HG02943 (cell line): ENCODE measurements around the gene TOP3B.

ENCODE experiments used
- ATAC-seq: cut with Tn5 transposase; IDR thresholded peaks from one replicate; pipeline ENCODE4 v1.9.1; 2021; ENCODE audit warnings: mild to moderate bottlenecking, low read depth, moderate library complexity; ENCODE audit not compliant: unreplicated experiment

TOP3B gene

DNA sequence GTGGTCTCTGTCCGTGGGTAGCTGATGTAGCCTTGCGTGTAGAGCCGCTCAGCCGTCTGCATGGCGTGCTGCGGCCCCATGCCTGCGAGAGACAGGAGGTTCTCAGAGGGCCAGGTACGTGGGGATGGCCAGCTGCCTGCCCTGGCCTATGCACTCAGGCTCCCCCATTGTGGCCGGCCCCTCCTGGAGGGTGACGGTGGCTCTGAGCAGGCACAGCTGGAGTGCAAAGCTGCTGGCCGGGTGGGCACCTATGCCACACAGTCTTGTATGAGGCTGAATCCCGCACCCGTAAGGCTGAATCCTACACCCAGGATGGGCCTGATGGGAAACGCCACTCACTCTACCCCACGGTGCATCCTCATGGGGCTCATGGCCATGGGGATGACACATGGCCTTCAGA, 18.4 kb downstream of the TOP3B start:
- no peak for ATAC-seq

DNA sequence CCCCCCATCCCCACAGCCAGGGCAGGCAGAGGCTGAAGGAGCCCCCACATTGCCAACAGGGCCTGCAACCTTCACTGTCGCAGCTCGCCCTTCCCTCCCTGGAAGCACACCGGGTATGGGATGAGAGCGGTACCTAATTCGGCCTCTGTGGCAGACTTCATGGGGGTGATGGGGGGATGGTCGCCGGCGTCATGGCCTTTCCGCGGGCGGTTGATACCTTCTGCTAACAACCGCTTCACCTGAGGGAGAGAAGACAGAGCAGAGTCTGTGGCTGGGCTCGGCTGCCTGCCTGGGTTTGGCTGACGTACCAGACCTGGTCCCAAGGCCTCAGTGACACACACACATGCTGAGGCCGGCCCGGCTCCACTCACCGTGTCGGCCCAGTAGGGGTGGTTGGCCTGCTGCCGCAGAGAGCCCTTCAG, 18.8 kb downstream of the TOP3B start:
- ATAC-seq = no peak

DNA sequence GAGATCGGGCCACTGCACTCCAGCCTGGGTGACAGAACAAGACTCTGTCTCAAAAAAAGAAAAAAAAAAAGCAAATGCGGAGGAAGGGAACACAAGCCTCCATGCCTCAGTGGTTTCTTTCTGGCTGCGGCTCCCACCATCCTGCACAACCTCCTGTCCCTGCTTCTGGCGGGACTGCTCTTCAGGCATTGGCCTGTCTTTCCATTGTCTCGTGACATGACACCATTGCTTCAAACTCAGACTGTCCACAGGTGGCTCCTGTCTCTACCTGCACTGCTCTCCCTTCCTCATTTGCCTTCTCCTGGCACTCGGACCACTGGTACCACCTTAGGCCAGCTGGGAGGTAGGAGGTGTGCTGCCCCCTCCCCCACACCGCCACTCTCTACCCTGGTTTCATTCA, 19.3 kb downstream of the TOP3B start:
- no peak for ATAC-seq

DNA sequence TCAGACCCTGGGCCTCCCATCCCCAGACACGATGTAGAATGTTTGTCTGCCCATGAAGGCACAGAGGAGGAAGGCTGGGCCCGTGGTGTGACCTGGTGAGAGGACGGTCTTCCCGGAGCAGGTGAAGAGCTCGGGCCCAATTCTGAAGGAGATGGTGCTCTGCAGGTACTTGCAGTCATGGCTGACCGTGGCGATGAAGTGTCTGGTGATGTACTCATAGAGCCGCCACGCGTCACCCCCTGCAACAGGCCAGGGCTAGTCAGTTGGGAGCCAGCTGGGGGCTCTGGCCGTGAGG, 20.0 kb downstream of the TOP3B start:
- ATAC-seq = no peak

DNA sequence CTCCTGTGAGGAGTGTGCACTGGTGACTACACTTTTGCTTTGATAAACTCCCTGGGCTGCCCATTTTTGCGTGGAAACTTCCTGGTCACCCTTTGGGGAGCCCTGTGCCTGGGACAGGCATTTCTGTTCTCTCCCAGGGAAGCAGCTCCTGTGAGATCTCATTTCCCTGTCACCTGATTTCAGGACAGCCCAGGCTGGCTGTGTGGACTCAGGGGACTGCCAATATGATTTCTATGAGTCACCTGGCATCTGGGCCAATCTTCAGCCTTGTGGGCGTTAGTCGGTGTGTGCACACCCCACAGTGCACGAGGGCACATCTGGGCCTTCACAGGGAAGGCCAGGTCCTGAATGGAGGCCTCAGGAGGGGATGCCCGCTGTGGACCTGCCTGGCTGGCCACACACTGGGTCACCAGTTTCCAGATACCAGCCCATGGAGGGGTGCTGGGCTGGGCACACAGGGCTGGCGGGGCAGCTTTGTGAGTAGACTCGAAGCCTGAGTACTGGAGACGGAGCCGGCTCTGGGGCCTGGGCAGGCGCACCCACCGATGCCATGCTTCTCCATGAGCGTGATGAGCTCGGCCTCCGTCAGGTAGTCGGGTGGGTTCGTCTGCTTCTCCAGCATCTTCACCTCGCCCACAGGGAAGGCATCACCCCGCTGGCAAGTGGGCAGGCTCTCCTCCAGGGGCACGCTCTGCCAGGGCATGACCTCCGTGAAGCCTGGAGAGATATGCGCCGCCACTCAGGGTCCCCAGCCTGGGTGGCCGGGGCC, 20.5 kb downstream of the TOP3B start:
- no peak for ATAC-seq

DNA sequence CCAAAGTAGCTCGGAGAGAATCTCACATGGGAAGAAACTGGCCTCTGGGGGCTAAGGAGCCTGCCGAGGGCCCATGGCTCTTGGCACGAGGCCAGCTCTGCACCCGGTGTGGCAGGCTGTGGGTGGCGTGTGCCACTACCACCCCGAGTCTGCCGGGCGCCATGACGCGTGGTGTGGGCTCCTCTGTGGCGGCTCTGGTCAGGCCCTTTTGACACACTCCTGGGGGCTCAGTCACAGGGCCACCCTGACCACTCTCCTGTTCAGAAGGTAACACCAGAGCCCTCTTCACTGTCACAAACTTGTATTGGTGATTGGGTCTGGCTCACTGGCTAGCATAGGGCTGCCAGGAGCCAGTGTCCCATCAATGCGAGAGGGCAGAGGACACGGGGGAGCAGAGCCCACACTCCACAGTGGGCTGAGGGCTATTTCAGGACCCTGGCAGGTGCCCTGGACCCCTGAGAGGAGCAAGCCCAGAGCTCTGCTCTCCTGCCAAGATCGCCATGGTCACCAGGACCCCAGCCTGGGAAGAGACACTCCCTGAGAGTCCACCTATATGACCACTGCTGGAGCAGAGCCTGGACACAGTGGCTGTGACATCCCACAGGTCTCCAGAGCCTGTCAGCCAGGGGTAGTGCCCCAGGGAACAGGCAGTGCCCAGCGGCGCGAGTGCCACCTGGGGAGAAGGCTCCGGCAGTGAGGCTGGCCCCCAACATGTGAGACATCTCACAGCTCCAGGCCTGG, 21.3 kb downstream of the TOP3B start:
- ATAC-seq = no peak

DNA sequence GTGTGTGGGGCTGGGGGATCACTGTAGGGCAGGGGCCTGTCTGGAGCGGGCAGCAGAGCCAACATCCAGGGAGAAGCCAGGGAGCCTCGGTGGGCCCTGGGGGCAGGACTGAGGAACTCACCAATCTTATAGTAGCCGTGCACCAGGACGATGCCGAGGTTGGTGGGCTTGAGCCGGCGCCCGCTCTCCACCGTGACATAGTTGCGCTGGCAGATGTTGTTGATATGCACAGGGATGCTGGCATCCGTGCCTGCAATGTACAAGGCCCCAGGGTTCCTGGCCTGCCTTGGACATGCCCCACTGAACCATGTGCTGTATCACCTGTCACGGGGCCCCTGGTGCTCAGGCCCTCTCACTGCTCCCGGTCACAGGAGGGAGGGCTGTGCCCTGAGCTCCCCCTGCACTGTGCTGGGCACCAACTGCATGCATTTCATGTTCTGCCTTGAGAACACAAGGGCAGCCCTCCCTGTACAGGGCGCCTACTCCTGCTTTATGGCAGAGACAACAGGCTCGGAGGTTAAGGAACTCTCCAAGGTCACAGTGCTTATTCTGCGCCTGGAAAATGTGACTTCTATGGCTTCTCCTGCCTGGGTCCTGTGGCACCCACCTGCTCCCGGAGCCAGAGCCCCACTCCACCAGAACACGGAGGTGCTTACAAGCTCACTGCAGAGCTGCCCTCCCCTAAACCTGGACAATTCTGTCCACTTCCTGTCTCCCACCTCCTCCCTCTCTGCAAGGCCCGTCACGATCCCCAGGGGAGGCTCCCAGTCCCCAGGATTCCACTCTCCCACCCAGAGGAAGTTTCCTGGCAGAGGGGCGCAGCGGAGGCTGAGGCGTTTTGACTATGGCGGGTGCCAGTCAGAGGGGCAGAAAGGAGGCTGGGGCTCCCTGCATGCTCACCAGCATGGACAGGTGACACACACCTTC, 22.1 kb downstream of the TOP3B start:
- no peak for ATAC-seq

DNA sequence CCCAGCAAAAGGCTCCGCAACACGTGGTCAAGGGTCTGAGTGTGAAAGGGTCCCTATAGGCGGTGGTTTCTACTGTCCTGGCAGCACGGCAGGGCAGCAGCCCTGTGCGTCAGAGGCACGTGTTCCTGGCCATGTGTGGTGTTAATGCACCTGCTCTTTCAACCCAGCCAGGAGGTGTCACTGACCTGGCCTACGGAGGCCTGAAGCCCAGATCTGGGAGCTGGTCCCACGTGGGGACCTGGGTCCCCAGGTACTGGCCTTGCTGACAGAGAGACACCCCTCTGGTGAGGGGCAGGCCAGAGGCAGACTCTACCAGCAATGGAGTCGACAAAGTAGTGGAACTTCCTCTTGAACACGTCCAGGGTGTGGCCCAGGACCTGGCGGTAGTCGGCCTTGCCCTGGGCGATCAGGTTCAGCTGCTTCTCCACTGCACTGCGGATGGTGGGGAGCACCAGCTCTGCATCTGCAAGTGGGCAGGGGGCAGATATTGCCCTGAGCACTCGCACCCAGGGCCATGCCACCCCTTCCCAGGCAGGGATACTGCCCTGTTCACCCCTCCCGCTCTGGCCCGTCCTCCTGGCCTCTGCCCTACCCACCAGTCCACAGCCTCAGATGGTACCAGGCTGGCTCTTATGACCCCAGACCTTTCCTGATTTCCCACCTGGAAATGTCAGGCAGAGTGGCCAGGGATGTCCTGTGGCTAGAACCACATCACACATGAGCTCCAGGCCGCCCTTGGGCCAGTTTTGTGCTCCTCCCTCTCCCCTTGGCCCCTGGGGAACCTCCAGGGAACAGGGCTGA, 23.1 kb downstream of the TOP3B start:
- no peak for ATAC-seq

DNA sequence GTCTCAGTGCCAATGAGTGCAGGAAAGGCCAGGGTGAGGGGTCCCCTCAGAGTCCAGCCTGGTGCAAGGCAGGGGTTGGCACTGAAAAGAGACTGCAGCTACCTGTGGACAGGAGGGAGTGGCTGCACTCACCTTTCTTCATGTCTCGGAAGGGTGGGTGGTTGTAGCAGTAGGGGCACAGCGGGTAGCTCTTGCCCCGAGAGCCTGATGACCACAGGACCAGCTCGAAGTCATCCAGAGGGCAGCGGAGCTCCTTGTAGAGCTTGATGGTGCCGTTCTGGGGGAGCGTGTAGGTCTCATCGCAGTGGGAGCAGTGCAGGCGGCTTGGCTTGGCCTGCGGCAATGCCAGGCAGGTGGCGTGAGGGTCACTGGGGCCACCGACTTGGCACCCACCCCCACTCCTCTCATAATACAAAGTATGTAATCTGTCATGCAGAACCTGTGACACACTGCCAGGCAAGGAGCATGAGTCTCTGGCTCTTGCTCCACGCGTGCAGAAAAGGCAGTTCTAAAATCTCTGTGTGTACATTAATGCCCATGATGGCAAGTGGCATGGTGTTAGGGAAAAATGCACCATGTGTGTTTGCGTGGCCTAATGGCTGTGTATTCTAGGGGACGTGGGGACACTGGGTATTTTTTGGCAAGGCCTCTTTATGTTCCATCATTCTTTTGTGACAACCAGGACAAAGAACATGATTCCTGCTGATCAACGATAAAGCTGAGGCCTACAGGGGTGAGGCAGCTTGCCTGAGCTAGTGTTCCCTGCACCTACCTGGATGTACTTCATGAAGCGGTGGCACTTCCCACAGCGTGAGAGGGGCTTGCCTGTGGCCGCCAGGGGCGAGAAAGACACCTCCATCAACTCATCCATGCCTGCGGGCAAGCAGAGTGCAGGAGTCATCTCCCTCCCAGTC, 24.0 kb downstream of the TOP3B start:
- no peak for ATAC-seq

DNA sequence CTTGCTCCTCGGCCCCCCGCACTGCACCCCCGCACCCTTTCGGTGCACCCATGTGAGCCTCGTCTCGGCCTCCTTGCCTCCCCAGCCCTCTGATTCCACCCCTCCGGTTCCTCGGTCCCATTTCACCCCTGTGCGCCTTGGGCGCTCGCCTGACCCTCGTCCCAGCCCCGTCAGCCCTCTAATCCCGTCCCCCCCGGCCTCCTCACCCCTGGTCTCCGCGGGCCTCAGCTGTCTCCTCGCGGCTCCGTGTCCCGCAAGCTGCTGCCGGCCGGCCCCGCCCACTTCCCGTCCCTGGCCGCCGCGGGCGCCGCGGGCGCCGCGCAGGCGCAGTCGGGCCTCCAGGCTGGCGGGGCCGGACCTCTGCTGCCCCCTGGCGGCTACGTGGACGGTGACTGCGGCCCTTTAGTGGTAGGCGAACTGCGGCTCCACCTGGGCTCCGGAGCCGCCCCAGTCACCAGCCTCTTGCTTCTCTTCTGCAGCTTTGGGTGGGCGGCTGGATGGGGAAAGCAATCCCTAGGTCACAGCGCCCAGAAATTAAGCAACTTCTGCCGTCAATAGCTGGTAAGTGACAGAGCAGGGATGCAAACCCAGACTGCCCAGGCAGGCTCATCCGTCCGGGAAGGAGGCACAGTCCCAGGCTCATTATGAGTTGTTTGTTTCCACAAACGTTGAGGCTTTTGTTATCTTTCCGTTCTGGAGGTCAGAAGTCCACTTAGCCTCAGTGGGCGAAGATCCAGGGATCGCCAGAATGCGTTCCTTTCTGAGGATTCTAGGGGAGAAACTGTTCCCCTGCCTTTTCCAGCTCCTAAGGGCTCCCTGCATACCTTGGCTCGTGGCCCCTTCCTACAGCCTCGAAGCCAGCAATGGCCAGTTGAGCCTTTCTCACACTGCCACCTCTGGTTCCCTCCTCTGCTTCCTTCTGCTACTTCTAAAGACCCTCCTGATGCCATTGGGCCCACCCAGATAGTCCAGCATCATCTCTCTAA, 29.7 kb downstream of the TOP3B start, which contains the start of gene PPM1F:
Gene PPM1F, minus strand, starts transcription at position 263 of the 986 bp plus-strand sequence. CDS start 6,800 bp downstream, outside the sequence.
- ATAC-seq = no peak

DNA sequence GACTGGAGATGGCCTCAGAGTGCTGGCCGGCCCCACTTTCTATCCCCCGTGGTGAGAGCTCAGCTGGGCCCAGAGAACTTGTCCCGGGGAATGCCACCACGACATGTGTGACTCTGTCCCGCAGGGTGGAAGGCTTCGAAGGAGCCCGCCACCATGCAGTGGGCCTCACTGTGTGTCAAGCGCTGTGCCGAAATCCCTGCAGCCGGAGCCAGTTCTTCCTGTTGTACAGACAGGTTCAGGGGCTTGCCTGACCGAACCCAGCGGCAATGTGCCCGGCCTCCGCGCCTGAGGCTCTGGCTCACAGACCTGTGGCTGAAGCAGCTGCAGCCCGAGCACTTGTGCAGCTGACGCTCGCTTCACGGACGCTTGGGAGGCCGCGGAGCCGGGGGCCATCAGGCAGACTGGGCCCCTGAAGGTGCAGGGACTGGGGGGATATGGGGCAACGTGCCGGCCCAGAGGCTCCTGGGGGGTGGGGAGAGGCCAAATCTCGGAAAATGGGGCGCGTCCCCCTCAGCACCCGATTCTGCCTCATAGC, 30.6 kb downstream of the TOP3B start:
- no peak for ATAC-seq

DNA sequence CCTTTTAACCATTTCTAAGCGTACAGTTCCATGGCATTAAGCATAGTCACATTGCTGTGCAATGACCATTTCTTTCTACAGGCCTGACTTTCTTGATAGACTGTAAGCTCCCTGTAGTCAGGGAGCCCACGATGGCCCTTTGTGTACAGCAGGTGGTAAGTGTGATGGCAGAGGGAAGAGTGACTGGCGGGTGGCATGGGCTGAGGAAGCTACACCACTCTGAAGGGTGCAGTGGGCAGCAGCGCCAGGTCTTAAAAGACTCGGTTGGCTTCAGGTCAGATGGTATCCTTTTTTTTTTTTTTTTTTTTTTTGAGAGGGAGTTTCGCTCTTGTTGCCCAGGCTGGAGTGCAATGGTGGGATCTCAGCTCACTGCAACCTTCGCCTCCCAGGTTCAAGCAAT, 31.5 kb downstream of the TOP3B start:
- ATAC-seq = no peak

DNA sequence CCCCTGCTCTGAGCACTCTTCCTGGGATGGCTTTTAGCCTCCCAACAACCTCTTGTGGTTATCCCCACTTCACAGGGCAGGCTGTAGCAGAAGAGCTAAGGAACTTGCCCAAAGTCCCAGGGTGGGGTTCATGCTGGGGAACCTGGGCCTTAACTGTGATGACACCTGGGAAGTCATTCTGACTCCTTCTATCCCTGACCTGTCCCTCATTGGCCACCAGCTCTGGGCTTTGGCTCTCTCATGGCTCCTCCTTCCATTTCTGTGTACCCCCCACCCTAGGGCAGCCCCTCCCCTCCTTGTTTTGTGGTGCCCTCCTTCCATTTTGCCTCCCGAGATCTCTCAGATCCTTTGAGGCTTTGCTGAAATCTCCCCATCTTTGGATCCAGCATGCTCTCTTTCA, 32.6 kb downstream of the TOP3B start:
- ATAC-seq = no peak

DNA sequence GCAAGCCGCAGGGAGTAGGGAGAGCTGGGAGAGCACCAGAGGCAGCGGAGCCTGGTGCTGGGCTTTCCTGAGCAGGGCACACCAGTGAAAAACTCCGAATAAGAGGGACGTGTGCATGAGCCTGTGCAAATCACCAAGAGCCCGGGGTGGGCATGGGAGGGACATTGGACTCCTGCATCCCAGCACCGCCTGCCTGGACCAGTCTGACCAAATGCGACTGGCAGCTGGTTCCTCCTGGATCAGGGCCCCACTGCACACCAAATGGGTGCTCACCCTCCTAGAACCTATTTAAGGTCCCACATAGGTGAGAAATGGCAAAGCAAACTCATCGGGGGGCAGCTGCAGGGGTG, 33.0 kb downstream of the TOP3B start:
- ATAC-seq = no peak

DNA sequence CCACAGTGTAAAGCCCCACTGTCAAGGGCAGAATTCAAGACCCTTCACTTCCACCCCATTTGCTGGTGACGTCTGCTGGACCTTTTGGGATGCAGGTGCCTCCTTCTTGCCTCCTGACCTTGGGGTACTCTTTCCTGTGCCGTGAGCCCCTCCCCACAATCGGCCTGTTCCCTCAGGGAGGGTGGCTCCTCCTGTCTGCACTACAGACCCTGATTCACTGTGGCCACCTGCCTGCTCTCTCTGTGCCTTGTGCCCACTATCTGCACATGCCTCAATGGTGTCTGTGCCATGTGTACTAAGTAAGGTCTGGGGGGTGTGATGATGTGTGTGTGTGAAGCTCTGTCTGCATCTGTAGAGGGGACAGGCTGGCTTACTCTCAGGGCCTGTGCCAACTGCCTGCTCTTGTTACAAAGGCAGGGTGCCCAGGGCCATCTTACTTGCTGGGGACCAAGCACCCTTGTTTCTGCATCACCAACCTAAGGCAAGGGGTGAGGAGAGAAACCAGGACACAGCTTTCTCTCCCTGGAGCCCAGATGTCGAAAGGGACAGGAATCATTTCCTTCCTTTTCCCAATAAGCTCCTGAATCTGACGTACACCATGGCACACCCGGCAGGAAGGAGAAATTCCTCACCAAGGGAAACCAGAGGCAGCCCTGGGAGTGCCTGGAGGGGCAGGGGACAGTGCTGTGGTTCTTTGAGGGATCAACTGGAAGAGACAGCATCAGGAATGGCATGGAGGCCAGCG, 33.6 kb downstream of the TOP3B start:
- no peak for ATAC-seq

DNA sequence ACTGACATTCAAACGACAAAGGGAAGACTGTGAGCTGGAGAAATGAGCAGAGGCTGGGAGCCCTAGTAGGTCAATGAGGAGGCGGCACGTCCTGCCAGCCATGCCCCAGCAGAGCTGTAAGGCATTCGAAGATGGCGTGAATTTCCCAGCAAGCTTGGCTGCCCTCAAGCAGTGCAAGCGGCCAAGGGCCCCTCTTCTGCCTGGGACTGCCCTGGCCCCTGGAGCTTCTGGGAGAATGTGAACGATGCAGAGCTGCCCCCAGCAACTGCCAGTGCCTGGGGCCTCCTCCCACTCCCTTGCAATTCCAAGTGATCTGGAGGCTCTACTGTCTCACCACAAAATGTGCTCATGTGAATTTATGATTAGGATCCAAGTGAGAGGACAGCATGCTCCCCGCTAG, 34.2 kb downstream of the TOP3B start:
- no peak for ATAC-seq
